Measurements from ENCODE around the gene MECP2. TPM values are rescaled to one million over a fixed set of nuclear protein-coding genes. Genes with fewer than 3 reads are reported as not detected.

Gene MECP2
- total RNA-seq, 1 experiment from 2014 or later, result 30.6 TPM

DNA sequence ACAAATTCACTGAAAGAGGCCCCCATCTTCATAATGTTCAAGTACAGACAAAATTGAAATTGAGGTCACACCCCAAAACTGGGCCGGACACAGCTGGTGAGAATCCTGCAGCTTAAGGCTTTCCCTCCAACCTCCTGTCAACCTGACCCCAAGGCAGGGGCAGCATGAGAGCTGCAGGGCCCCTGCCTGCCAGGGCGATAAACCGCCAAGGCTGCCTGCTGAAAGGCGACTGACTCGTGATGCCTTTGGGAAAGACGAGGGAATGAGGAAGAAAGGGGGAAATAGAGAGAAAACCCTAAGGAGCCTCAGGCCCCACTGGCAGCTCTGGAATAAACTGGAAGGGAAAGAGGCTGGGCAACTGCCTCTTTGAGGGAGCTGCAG is 70.5 kb downstream of the MECP2 start:
- no peaks in the 10 kb centered on the region for H3K4me1 Mint-ChIP-seq (ENCODE audit: low read depth, unreplicated experiment)
- BruUV-seq (replicated peaks), result no TSS peak
- no peaks in the 10 kb centered on the region for H3K27me3 Mint-ChIP-seq (ENCODE audit: insufficient read depth, unreplicated experiment)
- H3K36me3 Mint-ChIP-seq (ENCODE audit: insufficient read depth, unreplicated experiment), result peaks cover 19% of the 10 kb centered on the region
- DNase-seq, result no peak
- no peaks in the 10 kb centered on the region; the same call in 1 of the 2 replicates for H3K36me3 ChIP-seq (ENCODE audit: control insufficient read depth, insufficient read depth, low read length)
- no peak overlapping the region for H3K4me3 ChIP-seq (ENCODE audit: low read depth, low read length)
- CTCF ChIA-PET, result interaction anchor here (0.8 kb wide), 1 partner anchor 13 kb away, joined by 3 read pairs; no protein-coding TSS in a partner anchor
- TF ChIP-seq CTCF (IDR thresholded peaks at IDR 0.05; ENCODE audit: insufficient read depth in 1 of 2, low read depth in 1 of 2, low read length in 1 of 2, severe bottlenecking in 1 of 2, unreplicated experiment in 1 of 2), result no peak
- no peaks in the 10 kb centered on the region for H3K9me3 ChIP-seq
- no peak overlapping the region for H3K4me3 Mint-ChIP-seq (ENCODE audit: unreplicated experiment)
- H3K9me3 Mint-ChIP-seq (ENCODE audit: unreplicated experiment), result no peaks in the 10 kb centered on the region
- no peak overlapping the region for H3K27ac Mint-ChIP-seq (ENCODE audit: unreplicated experiment)
- H3K27me3 ChIP-seq (replicated peaks; ENCODE audit: control insufficient read depth, insufficient read depth, low read length), result no peaks in the 10 kb centered on the region
- POLR2A ChIA-PET, result no interaction called here
- intact Hi-C loops (cut with micrococcal nuclease; ENCODE audit: unreplicated experiment), result no loop called here
- no peaks in the 10 kb centered on the region for H3K4me1 ChIP-seq

DNA sequence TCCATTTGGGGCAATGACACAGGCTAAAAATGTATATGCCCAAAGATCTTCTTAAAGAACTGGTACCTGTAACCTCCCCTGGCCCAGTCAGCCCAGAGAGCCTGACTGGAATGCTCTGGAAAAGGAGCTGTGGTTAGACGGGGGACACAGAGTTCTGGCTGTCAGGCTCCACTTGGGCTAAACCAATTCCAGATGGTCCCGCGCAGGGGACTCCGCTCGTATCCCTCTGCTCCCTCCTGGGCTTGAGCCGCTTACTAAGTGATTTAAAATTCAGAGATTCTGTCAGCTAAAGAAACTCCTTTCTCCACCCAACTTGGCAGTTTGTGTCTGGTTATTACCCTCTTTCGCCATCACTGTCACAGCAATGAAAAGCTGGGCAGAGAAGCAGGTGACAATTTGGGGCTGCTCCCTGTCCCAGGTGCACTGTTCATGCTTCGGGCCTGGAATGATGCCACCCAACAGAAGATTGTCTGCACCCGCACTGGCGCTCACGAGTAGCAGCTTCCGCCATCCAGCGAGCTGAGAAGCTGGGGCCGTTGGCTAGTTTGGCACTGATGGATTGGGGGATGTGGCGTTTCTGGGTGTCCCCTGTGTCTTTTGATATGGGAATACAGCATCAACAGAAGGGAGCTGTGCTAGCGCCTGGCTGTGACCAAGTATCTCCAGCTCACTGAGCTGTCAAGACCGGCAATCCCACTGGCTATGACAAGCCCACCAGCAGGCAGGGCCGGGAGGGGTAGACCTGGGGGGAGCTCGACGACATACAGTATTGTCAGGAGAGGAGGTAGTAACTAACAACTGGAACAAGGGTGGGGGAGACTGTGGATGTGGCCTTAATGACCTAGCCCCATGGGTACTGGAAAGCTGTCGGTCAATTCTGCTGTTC is 71.1 kb downstream of the MECP2 start:
- Mint-ChIP-seq H3K27me3 (ENCODE audit: insufficient read depth, unreplicated experiment) (no peaks in the 10 kb centered on the region), H3K4me3 (ENCODE audit: unreplicated experiment) (no peak overlapping the region), H3K36me3 (ENCODE audit: insufficient read depth, unreplicated experiment) (peaks cover 18% of the 10 kb centered on the region), H3K9me3 (ENCODE audit: unreplicated experiment) (no peaks in the 10 kb centered on the region), H3K27ac (ENCODE audit: unreplicated experiment) (no peak overlapping the region), H3K4me1 (ENCODE audit: low read depth, unreplicated experiment) (no peaks in the 10 kb centered on the region)
- Histone ChIP-seq H3K36me3 (ENCODE audit: control insufficient read depth, insufficient read depth, low read length) (no peaks in the 10 kb centered on the region; the same call in 1 of the 2 replicates), H3K4me3 (ENCODE audit: low read depth, low read length) (no peak overlapping the region), H3K9me3 (no peaks in the 10 kb centered on the region), H3K27me3 (replicated peaks; ENCODE audit: control insufficient read depth, insufficient read depth, low read length) (no peaks in the 10 kb centered on the region), H3K4me1 (no peaks in the 10 kb centered on the region)
- TF ChIP-seq CTCF (IDR thresholded peaks at IDR 0.05; ENCODE audit: insufficient read depth in 1 of 2, low read depth in 1 of 2, low read length in 1 of 2, severe bottlenecking in 1 of 2, unreplicated experiment in 1 of 2), result no peak
- intact Hi-C loops (cut with micrococcal nuclease; ENCODE audit: unreplicated experiment), result no loop called here
- CTCF ChIA-PET, result interaction anchor here (0.8 kb wide), 1 partner anchor 13 kb away, joined by 3 read pairs; no protein-coding TSS in a partner anchor
- BruUV-seq (replicated peaks), result no TSS peak
- POLR2A ChIA-PET, result no interaction called here
- DNase-seq, result no peak

- no peaks in the 10 kb centered on the region for H3K36me3 ChIP-seq (ENCODE audit: control insufficient read depth, insufficient read depth, low read length)
- Mint-ChIP-seq H3K4me3 (ENCODE audit: unreplicated experiment) (no peak overlapping the region), H3K36me3 (ENCODE audit: insufficient read depth, unreplicated experiment) (peaks cover 18% of the 10 kb centered on the region), H3K27ac (ENCODE audit: unreplicated experiment) (no peak overlapping the region), H3K9me3 (ENCODE audit: unreplicated experiment) (no peaks in the 10 kb centered on the region), H3K4me1 (ENCODE audit: low read depth, unreplicated experiment) (no peaks in the 10 kb centered on the region), H3K27me3 (ENCODE audit: insufficient read depth, unreplicated experiment) (no peaks in the 10 kb centered on the region)
- intact Hi-C loops (cut with micrococcal nuclease; ENCODE audit: unreplicated experiment), result no loop called here
- H3K27me3 ChIP-seq (replicated peaks; ENCODE audit: control insufficient read depth, insufficient read depth, low read length), result no peaks in the 10 kb centered on the region
- no peaks in the 10 kb centered on the region for H3K9me3 ChIP-seq
- ChIA-PET POLR2A (no interaction called here), CTCF (no interaction called here)
- no peaks in the 10 kb centered on the region for H3K4me1 ChIP-seq
- BruUV-seq (replicated peaks), result no TSS peak
- no peak overlapping the region for H3K4me3 ChIP-seq (ENCODE audit: low read depth, low read length)
- TF ChIP-seq CTCF (IDR thresholded peaks at IDR 0.05; ENCODE audit: insufficient read depth in 1 of 2, low read depth in 1 of 2, low read length in 1 of 2, severe bottlenecking in 1 of 2, unreplicated experiment in 1 of 2), result no peak
- DNase-seq, result no peak
Measured at GRCh38 chrX:154025230-154025629, 72.3 kb downstream of the MECP2 start.

Data from Caco-2 (cell line).